ENCODE results near the gene COX7A2.

Gene COX7A2

GRCh38 chr6:75201021-75201420 is 42.6 kb downstream of the COX7A2 start:
- no peak for DNase-seq (ENCODE audit: low read depth, low spot score)

DNA sequence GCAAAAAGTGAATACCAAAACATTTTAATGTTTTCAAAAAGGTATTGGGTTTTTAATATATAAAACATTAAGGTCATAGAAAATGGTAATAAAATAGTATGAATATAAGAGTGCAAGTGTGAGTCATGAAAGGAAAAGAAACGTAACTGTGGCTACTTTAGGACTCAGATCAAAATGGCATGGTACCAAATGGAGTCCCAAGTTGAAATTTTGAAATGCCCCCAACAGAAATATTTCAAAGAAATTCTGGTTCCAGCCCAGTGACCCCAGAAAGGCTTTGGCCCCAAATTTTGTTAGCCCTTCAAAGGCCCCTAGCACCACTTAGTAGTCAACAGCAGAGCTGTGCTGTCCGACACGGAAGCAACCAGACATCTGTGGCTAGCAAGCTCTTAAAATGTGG is 43.7 kb downstream of the COX7A2 start:
- DNase-seq (ENCODE audit: low read depth, low spot score), result no peak

DNA sequence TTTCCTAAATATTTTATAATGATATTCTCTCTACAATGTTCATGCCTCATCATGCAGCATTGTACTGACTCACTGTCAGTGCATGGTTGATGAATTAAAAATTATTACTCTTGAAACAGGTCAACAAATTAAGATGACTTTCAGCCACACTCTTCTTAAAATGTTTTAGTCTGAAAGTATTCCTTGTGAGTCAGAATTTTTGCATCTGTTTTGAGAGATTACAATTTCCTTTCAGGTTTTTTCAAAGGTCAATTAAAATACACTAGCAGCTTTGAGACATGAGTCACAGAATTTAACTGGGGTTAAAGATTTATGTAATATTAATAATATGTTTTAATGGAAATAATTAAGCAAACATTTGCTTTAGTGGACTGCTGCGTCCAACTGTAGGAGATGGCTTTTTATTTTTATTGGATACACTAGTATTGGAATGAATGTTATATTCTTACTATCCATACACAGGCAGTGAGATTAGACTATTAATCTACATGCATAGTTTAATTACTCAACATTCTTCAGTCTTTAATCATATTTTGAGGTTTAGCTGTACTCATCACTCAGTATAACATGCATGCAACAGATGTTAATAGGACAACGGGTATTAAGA is 47.4 kb downstream of the COX7A2 start:
- no peak for DNase-seq (ENCODE audit: low read depth, low spot score)

GRCh38 chr6:75188221-75188925 is 55.2 kb downstream of the COX7A2 start:
- no peak for DNase-seq (ENCODE audit: low read depth, low spot score)

Measured in iPS DF 19.7 (cell line).